ENCODE data around the gene TEX26.

TEX26 gene

DNA sequence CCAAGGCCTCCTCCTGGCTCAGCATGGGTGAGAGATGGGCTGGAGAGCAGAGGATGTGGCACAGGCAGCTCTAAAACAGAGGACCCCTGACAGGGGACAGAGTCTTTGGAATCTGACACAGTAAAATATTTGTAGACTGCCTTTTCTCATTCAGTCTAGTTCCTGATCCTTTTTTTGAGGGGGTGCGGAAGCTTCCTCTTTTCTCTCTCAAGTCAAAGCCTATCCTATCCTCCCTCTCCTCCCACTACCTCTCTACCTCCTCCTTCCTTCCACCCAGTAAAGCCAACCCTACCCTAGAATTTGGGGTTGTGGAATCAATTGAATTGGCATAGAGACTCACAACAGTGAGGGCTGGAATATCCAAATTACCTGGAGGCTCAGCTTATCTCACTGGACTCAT lies 82.0 kb downstream of the TEX26 start:
- no peak for DNase-seq

DNA sequence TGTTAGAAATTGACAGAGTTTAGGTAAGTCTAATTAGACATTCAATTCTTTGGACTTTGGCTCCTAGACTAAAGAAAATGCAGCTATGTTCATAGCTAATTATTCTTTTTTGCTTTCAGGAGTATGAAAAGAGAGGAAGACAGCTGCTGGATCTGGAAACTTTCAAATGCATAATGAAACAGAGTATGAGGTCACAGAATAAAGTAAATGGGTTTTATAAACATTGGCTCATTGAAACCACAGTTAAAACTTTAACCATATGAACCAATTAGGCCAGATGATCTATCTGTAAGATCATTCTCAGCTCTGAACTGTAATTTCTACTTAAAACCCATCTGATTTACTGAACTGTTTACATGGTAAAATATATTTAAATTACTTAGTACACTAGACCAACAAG lies 82.7 kb downstream of the TEX26 start:
- no peak for DNase-seq

DNA sequence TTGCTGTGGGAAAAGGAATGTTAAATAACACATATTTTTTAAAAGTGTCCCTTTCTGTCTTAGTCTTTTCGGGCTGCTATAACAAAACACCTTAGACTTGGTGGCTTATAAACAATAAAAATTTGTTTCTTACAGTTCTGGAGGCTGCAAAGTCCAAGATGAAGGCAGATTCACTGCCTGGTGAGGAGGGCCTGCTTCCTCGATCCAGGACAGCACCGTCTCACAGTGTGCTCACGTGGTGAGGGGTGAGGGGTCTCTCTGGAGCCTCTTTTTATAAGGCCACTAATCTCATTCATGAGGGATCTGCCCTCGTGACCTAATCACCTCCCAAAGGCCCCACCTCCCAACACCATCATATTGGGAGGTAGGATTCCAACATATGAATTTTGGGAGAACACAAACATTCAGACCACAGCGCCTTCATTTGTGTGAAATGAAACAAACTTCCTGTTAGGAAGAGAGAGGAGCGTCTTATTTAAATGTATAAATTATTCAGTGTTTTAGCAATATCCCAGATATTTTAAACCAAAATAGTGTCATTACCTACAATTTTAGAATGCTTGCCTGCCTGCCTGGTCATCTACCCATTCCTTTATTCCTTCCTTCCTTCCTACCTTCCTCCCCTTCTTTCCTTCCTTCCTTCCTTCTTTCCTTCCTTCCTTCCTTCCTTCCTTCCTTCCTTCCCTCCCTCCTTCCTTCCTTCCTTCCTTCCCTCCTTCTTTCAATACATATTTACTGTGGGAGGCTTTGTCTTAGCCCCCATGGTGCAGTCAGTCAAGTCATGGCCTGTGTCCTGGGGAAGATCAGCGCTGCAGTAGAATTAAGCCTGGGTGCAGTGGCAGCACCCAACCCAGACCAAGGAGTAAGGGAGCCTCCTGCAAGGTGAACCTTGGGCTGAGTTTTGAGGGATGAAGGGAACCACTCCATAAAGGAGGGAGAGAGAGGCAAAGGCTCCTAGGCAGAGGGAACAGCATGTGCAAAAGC lies 84.2 kb downstream of the TEX26 start:
- no peak for DNase-seq

DNA sequence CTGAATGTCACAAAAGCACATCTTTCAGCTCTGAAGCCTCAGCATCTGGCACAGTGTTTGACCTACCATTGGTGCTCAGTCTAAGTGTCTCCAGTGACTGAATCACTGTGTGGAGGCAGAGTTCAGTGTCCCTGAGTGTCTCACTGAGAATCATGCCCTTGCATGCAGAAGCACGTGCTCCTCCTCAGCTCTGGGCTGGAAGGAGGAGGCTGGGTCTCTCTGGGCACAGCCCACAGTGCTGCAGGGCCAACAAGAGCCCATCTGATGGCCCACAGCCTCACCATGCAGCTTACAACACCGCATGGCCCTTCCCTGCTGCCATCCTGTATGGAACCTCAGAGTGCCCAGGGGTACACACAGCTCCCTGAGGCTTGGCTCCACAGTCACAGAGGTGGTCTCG lies 86.1 kb downstream of the TEX26 start:
- no peak for DNase-seq

DNA sequence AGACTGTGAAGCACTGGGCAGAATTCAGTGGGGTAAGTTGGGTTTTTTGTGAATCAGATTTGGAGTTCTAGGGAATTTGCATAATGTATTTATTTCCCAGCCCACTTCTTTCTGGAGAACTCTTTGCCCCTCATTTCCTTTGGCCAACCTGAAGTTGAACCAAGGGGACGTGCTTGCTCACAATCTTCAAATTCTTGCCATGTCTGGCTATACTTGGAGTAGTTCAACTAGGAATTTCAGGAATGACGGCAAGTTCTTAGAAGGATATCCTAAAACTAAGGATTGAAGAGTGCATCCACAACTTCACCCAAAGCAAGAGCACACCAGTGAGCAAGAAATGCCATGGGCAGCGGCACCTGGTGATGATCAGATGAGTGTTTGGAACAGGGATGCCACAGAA lies 88.5 kb downstream of the TEX26 start:
- DNase-seq, result no peak

DNA sequence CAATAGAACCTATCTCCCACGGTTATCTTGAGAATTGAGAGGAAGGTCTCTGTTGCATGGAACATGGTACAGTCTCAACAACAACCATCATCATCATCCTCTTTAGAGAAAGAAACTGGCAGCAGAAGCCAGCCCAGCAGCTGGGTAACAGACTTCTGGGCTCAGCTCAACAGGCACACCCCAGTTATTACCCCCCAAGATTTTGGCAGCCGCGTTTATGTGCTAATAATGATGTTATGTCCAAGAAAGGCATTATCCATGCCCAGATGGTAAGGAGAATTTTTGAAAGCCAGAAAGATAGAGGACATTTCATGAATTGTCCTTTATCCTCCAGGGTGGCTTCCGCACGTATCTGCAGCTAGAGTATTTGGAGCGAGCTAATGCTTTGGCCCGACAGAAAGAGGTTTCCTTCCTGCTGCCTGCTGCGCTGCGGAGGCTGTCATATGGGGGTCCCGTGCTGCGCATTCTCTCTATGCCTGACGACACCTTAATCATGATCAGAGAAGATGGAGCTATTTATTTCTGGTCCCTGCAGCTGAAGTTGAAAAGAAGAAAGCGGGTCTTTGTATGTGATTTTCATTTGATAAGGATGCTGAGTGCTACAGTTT lies 89.9 kb downstream of the TEX26 start:
- DNase-seq, result no peak

DNA sequence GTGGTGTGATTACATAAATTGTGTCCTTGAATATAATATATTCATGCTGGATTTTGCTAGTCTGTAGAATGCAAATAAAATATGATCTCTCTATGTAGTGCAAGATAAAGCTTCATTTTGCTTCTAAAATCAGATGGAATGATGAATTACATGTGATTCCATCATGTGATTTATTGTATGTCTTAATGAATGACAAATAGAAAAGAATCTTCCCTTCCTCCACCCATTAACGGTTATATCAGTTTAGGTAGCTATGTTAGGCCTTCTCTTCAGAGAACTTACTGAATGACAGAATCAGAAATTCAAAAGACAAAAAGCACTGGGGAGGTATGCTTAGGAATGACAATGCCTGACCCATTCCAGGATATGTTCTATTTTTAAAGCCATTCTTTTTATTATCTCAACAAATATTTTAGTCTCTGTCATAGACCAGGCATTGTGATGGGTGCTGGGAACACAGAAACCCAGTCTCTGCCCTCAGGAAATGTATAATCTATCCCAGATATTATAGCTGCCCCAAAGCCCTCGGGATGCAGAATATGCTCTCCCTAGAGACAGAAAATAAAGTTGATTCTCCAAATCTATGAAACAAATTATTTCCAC lies 90.6 kb downstream of the TEX26 start:
- DNase-seq, result no peak
